HepG2 (cell line): ENCODE measurements around the gene TP53BP2. TPM values are rescaled to one million over a fixed set of nuclear protein-coding genes. Genes with fewer than 3 reads are reported as not detected.

Experiments
- ATAC-seq: fragments of 200-7000 bp; cut with Tn5 transposase; 3 replicates; pipeline ENCODE4 v1.9.1; 2020; ENCODE audit warnings: mild to moderate bottlenecking, moderate library complexity
- BruUV-seq: library from RNA; stranded (reverse); fragments of 400-500 nt; replicated peaks from 2 replicates; lab custom pipeline; 2021; lab: Mats Ljungman, UMichigan
- CTCF ChIA-PET: fragments of 300-600 bp; formaldehyde crosslinking; extraction: SDS; loops from one replicate; lab custom pipeline; 2021; ENCODE audit warnings: low total read pairs, inconsistent platforms, low intra/inter-chr PET ratio; lab: Yijun Ruan, JAX
- POLR2A ChIA-PET: fragments of 350-600 bp; sonication (Branson Sonifier 250); formaldehyde crosslinking; loops from one replicate; lab custom pipeline; 2020; ENCODE audit warnings: antibody characterized with exemption, inconsistent platforms; lab: Yijun Ruan, JAX
- DNase-seq: peaks from one replicate; pipeline ENCODE4 v3.0.0-alpha.2; 2015; ENCODE audit warnings: low spot score
- FAIRE-seq: peaks from 3 replicates; lab custom pipeline; 2011; peaks lifted over from hg19 to GRCh38; lab: Jason Lieb, UNC
- H2AFZ ChIP-seq: one replicate; pipeline ENCODE4 v1.6.1; 2011; ENCODE audit warnings: low read length, inconsistent platforms
- H3K27ac ChIP-seq: fragments of 300-600 bp; 3 replicates; pipeline ENCODE4 v1.8.0; 2011; ENCODE audit warnings: mixed run types, mild to moderate bottlenecking, mixed read lengths, low read length, inconsistent platforms; ENCODE audit not compliant: insufficient read depth; ENCODE audit errors: extremely low read length
- H3K27me3 ChIP-seq, 2 experiments: fragments of 200-600 bp in 1 of 2; 2 replicates in 1 of 2; 3 replicates in 1 of 2; pipeline versions ENCODE4 v1.6.0 to v1.8.0; 2011; ENCODE audit warnings: low read length in 2 of 2, mild to moderate bottlenecking in 2 of 2, moderate library complexity in 2 of 2, inconsistent platforms in 1 of 2; ENCODE audit not compliant: insufficient read depth in 2 of 2, control insufficient read depth in 1 of 2
- H3K36me3 ChIP-seq, 2 experiments: fragments of 200-600 bp in 1 of 2; replicated peaks in 1 of 2; 2 replicates in 1 of 2; 3 replicates in 1 of 2; pipeline versions ENCODE4 v1.5.1 to v1.8.0; 2011; ENCODE audit warnings: low read length in 2 of 2, inconsistent platforms in 1 of 2; ENCODE audit not compliant: insufficient read depth in 2 of 2, control insufficient read depth in 1 of 2
- H3K4me1 ChIP-seq: 2 replicates; pipeline ENCODE4 v1.5.1; 2012; ENCODE audit warnings: low read length, inconsistent platforms; ENCODE audit not compliant: insufficient read depth
- H3K4me2 ChIP-seq: 2 replicates; pipeline ENCODE4 v1.6.0; 2011; ENCODE audit warnings: low read depth, low read length, inconsistent platforms
- H3K4me3 ChIP-seq, 3 experiments: fragments of 200-600 bp in 1 of 3; sonication (generic), shearing (Covaris generic) in 1 of 3; replicated peaks in 1 of 3; 2 replicates each; pipeline ENCODE4 v1.5.1; 2011 to 2016; ENCODE audit warnings: low read length in 3 of 3, inconsistent platforms in 2 of 3, low read depth in 2 of 3, mild to moderate bottlenecking in 2 of 3, control low read depth in 1 of 3, mixed read lengths in 1 of 3; ENCODE audit not compliant: insufficient read depth in 1 of 3
- H3K79me2 ChIP-seq: one replicate; pipeline ENCODE4 v1.6.1; 2011; ENCODE audit warnings: low read length, inconsistent platforms; ENCODE audit not compliant: insufficient read depth
- H3K9ac ChIP-seq: 2 replicates; pipeline ENCODE4 v1.6.0; 2011; ENCODE audit warnings: mild to moderate bottlenecking, low read depth, low read length, inconsistent platforms; ENCODE audit not compliant: insufficient read depth
- H3K9me3 ChIP-seq: 2 replicates; pipeline ENCODE4 v1.5.1; 2012; ENCODE audit warnings: mild to moderate bottlenecking, low read length
- H4K20me1 ChIP-seq: 2 replicates; pipeline ENCODE4 v1.6.0; 2011; ENCODE audit warnings: inconsistent platforms, mild to moderate bottlenecking, low read length, moderate library complexity; ENCODE audit not compliant: insufficient read depth
- CTCF ChIP-seq: sonication (generic); formaldehyde crosslinking; IDR thresholded peaks from 2 replicates; pipeline ENCODE4 v1.5.0; 2020; ENCODE audit warnings: mild to moderate bottlenecking, missing genetic modification reagents, moderate library complexity
- DDIT3 ChIP-seq: sonication (generic); formaldehyde crosslinking; IDR thresholded peaks from 2 replicates; pipeline ENCODE4 v1.4.0; 2020; ENCODE audit warnings: mild to moderate bottlenecking, missing genetic modification reagents
- E2F5 ChIP-seq: sonication (generic); formaldehyde crosslinking; conservative IDR thresholded peaks from 2 replicates; pipeline ENCODE4 v1.4.0; 2020; ENCODE audit warnings: missing genetic modification reagents
- KMT2B ChIP-seq: IDR thresholded peaks from 2 replicates; pipeline ENCODE4 v1.6.1; 2016; ENCODE audit warnings: missing genetic modification reagents, missing compliant biosample characterization
- MAZ ChIP-seq, 2 experiments: sonication (generic) in 1 of 2; formaldehyde crosslinking in 1 of 2; IDR thresholded peaks; 2 replicates each; pipeline versions ENCODE4 v1.5.0 to v1.6.1; 2012 to 2020; ENCODE audit warnings: low read depth in 2 of 2, mild to moderate bottlenecking in 2 of 2, borderline replicate concordance in 1 of 2, improper control_type of control experiment in 1 of 2, low read length in 1 of 2, missing genetic modification reagents in 1 of 2, moderate library complexity in 1 of 2
- RARA ChIP-seq: IDR thresholded peaks from 2 replicates; pipeline ENCODE4 v1.6.1; 2016; ENCODE audit warnings: missing genetic modification reagents, missing compliant biosample characterization
- RBAK ChIP-seq: sonication (generic); formaldehyde crosslinking; IDR thresholded peaks from 2 replicates; pipeline ENCODE4 v1.5.1; 2020; ENCODE audit warnings: mild to moderate bottlenecking, missing genetic modification reagents
- SIN3B ChIP-seq: fragments of 150-350 bp; IDR thresholded peaks from 2 replicates; pipeline ENCODE4 v1.6.1; 2014; ENCODE audit warnings: low read length
- SNRNP70 ChIP-seq: fragments of 200-400 bp; formaldehyde crosslinking; IDR thresholded peaks from 2 replicates; pipeline ENCODE4 v1.6.1; 2017; ENCODE audit warnings: mild to moderate bottlenecking, low read depth, low read length, moderate library complexity
- SRF ChIP-seq: IDR thresholded peaks from 2 replicates; pipeline ENCODE4 v1.6.1; 2011; ENCODE audit warnings: mild to moderate bottlenecking, low read depth, low read length, moderate library complexity
- TFDP2 ChIP-seq: sonication (generic); formaldehyde crosslinking; IDR thresholded peaks from 2 replicates; pipeline ENCODE4 v1.4.0; 2020; ENCODE audit warnings: missing genetic modification reagents
- THAP11 ChIP-seq: IDR thresholded peaks from 2 replicates; pipeline ENCODE4 v1.6.1; 2016; ENCODE audit warnings: missing biosample characterization, missing genetic modification reagents
- TRIM22 ChIP-seq: fragments of 450-650 bp; IDR thresholded peaks from 2 replicates; pipeline ENCODE4 v1.6.1; 2017
- ZBTB7B ChIP-seq: sonication (generic); formaldehyde crosslinking; IDR thresholded peaks from 2 replicates; pipeline ENCODE4 v1.4.0; 2020; ENCODE audit warnings: missing genetic modification reagents
- ZFAT ChIP-seq: sonication (generic); formaldehyde crosslinking; conservative IDR thresholded peaks from 2 replicates; pipeline ENCODE4 v1.8.1; 2023; ENCODE audit warnings: missing genetic modification reagents, inconsistent platforms
- ZMYM4 ChIP-seq: sonication (generic); formaldehyde crosslinking; IDR thresholded peaks from 2 replicates; pipeline ENCODE4 v1.8.1; 2023; ENCODE audit warnings: mild to moderate bottlenecking, missing genetic modification reagents
- ZNF12 ChIP-seq: sonication (generic); formaldehyde crosslinking; IDR thresholded peaks from 2 replicates; pipeline ENCODE4 v1.5.0; 2020; ENCODE audit warnings: missing genetic modification reagents
- ZNF253 ChIP-seq: sonication (generic); formaldehyde crosslinking; IDR thresholded peaks from 2 replicates; pipeline ENCODE4 v1.8.0; 2022; ENCODE audit warnings: mild to moderate bottlenecking, missing genetic modification reagents, borderline replicate concordance
- ZNF44 ChIP-seq: sonication (generic); formaldehyde crosslinking; IDR thresholded peaks from 2 replicates; pipeline ENCODE4 v1.5.1; 2020; ENCODE audit warnings: mild to moderate bottlenecking, missing genetic modification reagents
- ZNF569 ChIP-seq: sonication (generic); formaldehyde crosslinking; IDR thresholded peaks from 2 replicates; pipeline ENCODE4 v1.5.0; 2020; ENCODE audit warnings: mild to moderate bottlenecking, missing genetic modification reagents, moderate library complexity, borderline replicate concordance
- ZNF660 ChIP-seq: sonication (generic); formaldehyde crosslinking; IDR thresholded peaks from 2 replicates; pipeline ENCODE4 v1.5.1; 2020; ENCODE audit warnings: mild to moderate bottlenecking, low read depth, missing genetic modification reagents, borderline replicate concordance
- WGBS: methylation state at CpG from one replicate; pipeline ENCODE4 v1.1.6; 2017; ENCODE audit warnings: low lambda C conversion rate; 5-methylcytosine and 5-hydroxymethylcytosine counted together
- in situ Hi-C: cut with HindIII; loops from 2 replicates; pipeline ENCODE4 v1.10.0; 2017; ENCODE audit warnings: low pct_unique_long_range_greater_than_20kb; ENCODE audit not compliant: extremely low pct_ligation_motif_present
- intact Hi-C: fragments of 100-400 bp; cut with micrococcal nuclease; formaldehyde crosslinking; loops from one replicate; pipeline ENCODE4 v1.10.0; 2022; ENCODE audit not compliant: unreplicated experiment
- polyA plus RNA-seq, 8 experiments: library from polyadenylated mRNA; depleted of rRNA in 3 of 8; stranded (reverse) in 7 of 8; unstranded in 1 of 8; fragments of >200 nt; fragmentation: Illumina TruSeq in 4 of 8; extraction: Trizol in 4 of 8; gene quantifications; 2 replicates each; pipeline versions ENCODE4 v1.2.1 to v1.2.3, GENCODE V29; 2011 to 2016; ENCODE audit warnings: low read depth in 4 of 8, missing spikeins in 1 of 8, mixed read lengths in 1 of 8; ENCODE audit not compliant: insufficient read depth in 1 of 8
- total RNA-seq, 5 experiments: library from RNA; depleted of rRNA; stranded (reverse); fragments of >200 nt; fragmentation: Illumina TruSeq; extraction: Trizol; gene quantifications; 2 replicates each; pipeline ENCODE4 v1.2.3, GENCODE V29; 2016; ENCODE audit warnings: low read depth in 1 of 5

The TP53BP2 gene
- total and polyA plus RNA-seq, 2 of the 13 experiments (the other 11 are each of a cell fraction or from before 2014, with no cell fraction given): 10.0 to 14.0 TPM

- no peak for TF ChIP-seq THAP11 (CRISPR knock-in tag)
- no peak for TF ChIP-seq ZNF660
- no peak for TF ChIP-seq KMT2B (CRISPR knock-in tag)
- no peak for TF ChIP-seq SIN3B
- TF ChIP-seq E2F5: no peak
- no peak for TF ChIP-seq ZFAT (CRISPR knock-in tag)
- no peak for TF ChIP-seq MAZ (IDR thresholded peaks at IDR 0.05; ENCODE audit: borderline replicate concordance, low read depth, low read length)
- TF ChIP-seq MAZ (CRISPR knock-in tag; IDR thresholded peaks at IDR 0.05; ENCODE audit: low read depth): no peak
- TF ChIP-seq RBAK (CRISPR knock-in tag): no peak
- no peak for TF ChIP-seq DDIT3 (CRISPR knock-in tag)
- TF ChIP-seq RARA: no peak
These were observed 42.5 kb downstream of the TP53BP2 start (continued) for GRCh38 chr1:223803211-223803610.

GRCh38 chr1:223802602-223803001 is 43.1 kb downstream of the TP53BP2 start:
- Histone ChIP-seq H3K4me3 (no peak overlapping the region), H3K36me3 (peaks cover 6 to 72% of the 10 kb centered on the region in 2 experiments; a peak in 4 of 5 replicates)
- no peak for ATAC-seq
- TF ChIP-seq TFDP2: no peak
- no peak for TF ChIP-seq ZNF569
- TF ChIP-seq CTCF (CRISPR knock-in tag): no peak
- no peak for TF ChIP-seq SRF
- TF ChIP-seq SNRNP70: no peak
- no peak for TF ChIP-seq ZNF253 (CRISPR knock-in tag)
- no peak for TF ChIP-seq ZNF44 (CRISPR knock-in tag)
- TF ChIP-seq ZBTB7B (CRISPR knock-in tag): no peak
- TF ChIP-seq ZMYM4: no peak
- TF ChIP-seq TRIM22: no peak
- TF ChIP-seq ZNF12 (CRISPR knock-in tag): no peak

More at GRCh38 chr1:223802602-223803001, 43.1 kb downstream of the TP53BP2 start:
- CTCF ChIA-PET: no interaction called here
- Histone ChIP-seq H3K4me1 (no peaks in the 10 kb centered on the region), H3K9ac (no peak overlapping the region), H3K4me2 (no peak overlapping the region), H2AFZ (no peak overlapping the region), H3K27ac (no peak overlapping the region), H3K9me3 (peaks cover under 1% of the 10 kb centered on the region; the same call in 1 of the 2 replicates), H3K27me3 (no peaks in the 10 kb centered on the region), H4K20me1 (no peaks in the 10 kb centered on the region), H3K79me2 (no peaks in the 10 kb centered on the region)
- no TSS peak for BruUV-seq
- POLR2A ChIA-PET: no interaction called here
- WGBS: 92% methylated on average over 4 of the region's 4 CpGs
- FAIRE-seq: no peak
- no peak for DNase-seq
- intact Hi-C loops: no loop called here
- in situ Hi-C loops: no loop called here
